ENCODE results near the gene MCOLN1.

The MCOLN1 gene

DNA sequence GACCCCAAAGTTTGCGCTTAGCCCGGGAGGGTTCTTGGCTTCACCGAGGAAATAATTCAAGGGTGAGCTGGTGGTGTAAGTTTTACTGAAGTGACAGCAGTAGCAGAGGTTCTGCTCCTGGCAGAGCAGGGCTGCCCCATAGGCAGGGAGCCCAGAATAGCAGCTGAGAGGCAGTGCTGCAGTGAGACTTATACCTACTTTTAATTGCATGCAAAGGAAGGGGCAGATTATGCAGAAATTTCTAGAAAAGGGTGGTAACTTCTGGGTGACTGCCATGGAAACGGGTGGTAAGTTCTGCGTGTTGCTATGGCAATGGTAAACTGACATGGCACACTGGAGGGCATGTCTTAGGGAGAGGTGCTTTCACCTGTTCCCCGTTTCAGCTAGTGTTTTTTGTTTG, 55.7 kb downstream of the MCOLN1 start:
- no peak for DNase-seq

DNA sequence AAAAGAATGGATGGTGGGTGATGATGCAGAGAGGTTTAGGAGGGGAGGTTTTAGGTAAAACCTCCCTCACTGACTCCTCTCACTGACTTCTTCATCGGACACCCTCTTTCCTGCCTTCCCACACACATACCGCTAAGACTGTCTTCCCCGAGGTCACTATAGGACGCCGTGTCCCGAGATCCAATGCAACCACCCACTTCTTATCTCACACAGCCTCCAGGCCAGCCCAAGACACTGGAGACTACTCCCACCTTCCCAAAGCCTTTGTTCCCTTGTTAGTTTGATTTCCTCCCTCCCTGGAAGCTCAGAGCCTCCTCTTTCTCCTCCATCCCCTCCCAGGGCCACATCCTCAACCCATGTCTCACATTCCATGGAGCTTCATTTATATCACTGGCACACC, 56.8 kb downstream of the MCOLN1 start:
- no peak for DNase-seq

DNA sequence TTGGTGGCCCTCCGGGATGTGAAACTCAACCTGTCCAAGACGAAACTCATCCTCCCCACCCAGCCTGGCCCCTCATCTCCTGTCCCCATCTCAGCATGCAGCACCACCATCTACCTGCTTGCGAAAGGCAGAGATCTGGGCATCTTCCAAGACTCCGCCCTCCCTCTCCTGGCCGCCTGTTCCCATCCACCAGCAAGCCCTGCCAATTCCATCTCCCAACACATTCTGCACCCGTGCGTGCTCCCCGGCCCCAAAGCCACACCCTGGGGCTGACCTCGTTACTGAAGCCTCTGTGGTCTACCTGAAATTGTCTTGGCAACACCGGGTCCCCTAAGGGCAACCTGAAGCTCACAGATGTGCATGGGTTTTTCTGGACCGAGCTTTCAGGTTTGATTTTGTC, 60.0 kb downstream of the MCOLN1 start:
- DNase-seq, result no peak
